IPS-15b (cell line): ENCODE results near the gene GRB7.

Experiments used
- H3K27me3 ChIP-seq: one replicate; pipeline ENCODE4 v1.6.1; 2013; ENCODE audit warnings: low read length; ENCODE audit not compliant: control insufficient read depth, insufficient read depth
- H3K36me3 ChIP-seq: one replicate; pipeline ENCODE4 v1.6.1; 2013; ENCODE audit warnings: low read length; ENCODE audit not compliant: control insufficient read depth, insufficient read depth
- H3K4me1 ChIP-seq: one replicate; pipeline ENCODE4 v1.6.1; 2013; ENCODE audit warnings: mild to moderate bottlenecking, low read length; ENCODE audit not compliant: control insufficient read depth, insufficient read depth
- H3K4me3 ChIP-seq: one replicate; pipeline ENCODE4 v1.5.1; 2013; ENCODE audit warnings: low read depth, low read length
- H3K9ac ChIP-seq: one replicate; pipeline ENCODE4 v1.6.1; 2013; ENCODE audit warnings: low read depth, mild to moderate bottlenecking, low read length
- H3K9me3 ChIP-seq: one replicate; pipeline ENCODE4 v1.6.1; 2013; ENCODE audit warnings: mild to moderate bottlenecking, low read length; ENCODE audit not compliant: control insufficient read depth, insufficient read depth

The GRB7 gene

GRCh38 chr17:39772987-39773934 is 35.5 kb downstream of the GRB7 start:
- no peaks in the 10 kb centered on the region for H3K36me3 ChIP-seq
- H3K4me1 ChIP-seq: no peaks in the 10 kb centered on the region
- no peak overlapping the region for H3K4me3 ChIP-seq
- H3K9ac ChIP-seq: no peak overlapping the region
- H3K27me3 ChIP-seq: no peaks in the 10 kb centered on the region
- no peaks in the 10 kb centered on the region for H3K9me3 ChIP-seq

- H3K36me3 ChIP-seq: no peaks in the 10 kb centered on the region
- no peaks in the 10 kb centered on the region for H3K4me1 ChIP-seq
- no peaks in the 10 kb centered on the region for H3K27me3 ChIP-seq
- H3K9me3 ChIP-seq: no peaks in the 10 kb centered on the region
- no peak overlapping the region for H3K4me3 ChIP-seq
- no peak overlapping the region for H3K9ac ChIP-seq
Observed at GRCh38 chr17:39774047-39774446, 36.3 kb downstream of the GRB7 start.

- Histone ChIP-seq H3K4me1 (no peaks in the 10 kb centered on the region), H3K4me3 (no peak overlapping the region), H3K9me3 (no peaks in the 10 kb centered on the region), H3K9ac (no peak overlapping the region), H3K27me3 (no peaks in the 10 kb centered on the region), H3K36me3 (no peaks in the 10 kb centered on the region)
Observed at GRCh38 chr17:39775031-39775430, 37.3 kb downstream of the GRB7 start.

- Histone ChIP-seq H3K9ac (no peak overlapping the region), H3K4me3 (no peak overlapping the region), H3K36me3 (no peaks in the 10 kb centered on the region), H3K4me1 (no peaks in the 10 kb centered on the region), H3K9me3 (no peaks in the 10 kb centered on the region), H3K27me3 (no peaks in the 10 kb centered on the region)
Observed at GRCh38 chr17:39776252-39776651, 38.5 kb downstream of the GRB7 start.

- Histone ChIP-seq H3K4me1 (no peaks in the 10 kb centered on the region), H3K9ac (no peak overlapping the region), H3K36me3 (no peaks in the 10 kb centered on the region), H3K27me3 (no peaks in the 10 kb centered on the region), H3K4me3 (no peak overlapping the region), H3K9me3 (no peaks in the 10 kb centered on the region)
Observed at GRCh38 chr17:39777534-39778365, 40.0 kb downstream of the GRB7 start.

- no peaks in the 10 kb centered on the region for H3K27me3 ChIP-seq
- no peaks in the 10 kb centered on the region for H3K36me3 ChIP-seq
- no peaks in the 10 kb centered on the region for H3K9me3 ChIP-seq
- no peaks in the 10 kb centered on the region for H3K4me1 ChIP-seq
- no peak overlapping the region for H3K9ac ChIP-seq
- H3K4me3 ChIP-seq: no peak overlapping the region
Observed at GRCh38 chr17:39781031-39781860, 43.5 kb downstream of the GRB7 start.

- Histone ChIP-seq H3K27me3 (no peaks in the 10 kb centered on the region), H3K4me1 (no peaks in the 10 kb centered on the region), H3K36me3 (no peaks in the 10 kb centered on the region), H3K4me3 (no peak overlapping the region), H3K9ac (no peak overlapping the region), H3K9me3 (no peaks in the 10 kb centered on the region)
Observed at GRCh38 chr17:39781861-39782213, 44.1 kb downstream of the GRB7 start.

DNA sequence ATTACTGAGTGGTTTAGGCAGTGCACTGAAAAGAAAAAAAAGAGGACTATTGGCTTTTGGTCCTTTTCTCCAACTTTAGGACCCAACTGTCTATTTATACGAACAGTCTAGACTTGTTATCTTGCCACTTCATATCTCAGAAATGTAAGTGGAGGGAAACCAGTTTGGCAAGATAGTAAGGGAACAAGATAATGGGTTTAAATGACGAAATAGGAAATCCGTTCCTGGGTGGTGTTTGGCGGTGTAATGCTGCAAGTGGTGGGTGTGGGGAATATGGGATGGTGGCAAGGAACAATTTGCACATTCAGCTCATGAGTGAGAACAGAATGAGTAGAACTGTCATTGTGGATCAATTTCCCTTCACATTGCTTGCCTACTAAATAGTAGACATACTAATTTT is 44.7 kb downstream of the GRB7 start:
- no peaks in the 10 kb centered on the region for H3K9me3 ChIP-seq
- H3K4me3 ChIP-seq: no peak overlapping the region
- no peaks in the 10 kb centered on the region for H3K36me3 ChIP-seq
- H3K9ac ChIP-seq: no peak overlapping the region
- no peaks in the 10 kb centered on the region for H3K27me3 ChIP-seq
- H3K4me1 ChIP-seq: no peaks in the 10 kb centered on the region

DNA sequence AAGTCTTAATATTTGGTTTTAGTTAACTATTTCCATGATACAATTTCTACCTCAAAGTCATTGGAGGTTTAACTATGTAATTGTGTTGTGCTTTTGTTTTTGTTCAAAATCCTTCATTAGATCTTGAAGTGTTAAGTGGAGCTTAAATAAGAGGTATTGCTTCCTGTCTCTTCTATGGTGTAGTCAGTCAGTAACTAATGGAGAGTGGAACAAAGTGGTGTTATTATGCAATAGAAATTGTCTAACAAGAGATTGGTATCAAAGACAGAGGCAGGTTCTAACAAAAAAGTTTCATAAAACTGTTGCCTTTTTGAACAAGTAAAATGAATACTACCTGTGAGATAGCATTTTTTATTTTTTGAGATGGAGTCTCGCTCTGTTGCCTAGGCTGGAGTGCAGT is 45.2 kb downstream of the GRB7 start:
- Histone ChIP-seq H3K27me3 (no peaks in the 10 kb centered on the region), H3K9me3 (no peaks in the 10 kb centered on the region), H3K4me1 (no peaks in the 10 kb centered on the region), H3K4me3 (no peak overlapping the region), H3K9ac (no peak overlapping the region), H3K36me3 (no peaks in the 10 kb centered on the region)

- Histone ChIP-seq H3K36me3 (no peaks in the 10 kb centered on the region), H3K4me1 (peaks cover 4% of the 10 kb centered on the region), H3K9ac (no peak overlapping the region), H3K4me3 (no peak overlapping the region), H3K27me3 (no peaks in the 10 kb centered on the region), H3K9me3 (no peaks in the 10 kb centered on the region)
Observed at GRCh38 chr17:39787041-39787440, 49.3 kb downstream of the GRB7 start.

DNA sequence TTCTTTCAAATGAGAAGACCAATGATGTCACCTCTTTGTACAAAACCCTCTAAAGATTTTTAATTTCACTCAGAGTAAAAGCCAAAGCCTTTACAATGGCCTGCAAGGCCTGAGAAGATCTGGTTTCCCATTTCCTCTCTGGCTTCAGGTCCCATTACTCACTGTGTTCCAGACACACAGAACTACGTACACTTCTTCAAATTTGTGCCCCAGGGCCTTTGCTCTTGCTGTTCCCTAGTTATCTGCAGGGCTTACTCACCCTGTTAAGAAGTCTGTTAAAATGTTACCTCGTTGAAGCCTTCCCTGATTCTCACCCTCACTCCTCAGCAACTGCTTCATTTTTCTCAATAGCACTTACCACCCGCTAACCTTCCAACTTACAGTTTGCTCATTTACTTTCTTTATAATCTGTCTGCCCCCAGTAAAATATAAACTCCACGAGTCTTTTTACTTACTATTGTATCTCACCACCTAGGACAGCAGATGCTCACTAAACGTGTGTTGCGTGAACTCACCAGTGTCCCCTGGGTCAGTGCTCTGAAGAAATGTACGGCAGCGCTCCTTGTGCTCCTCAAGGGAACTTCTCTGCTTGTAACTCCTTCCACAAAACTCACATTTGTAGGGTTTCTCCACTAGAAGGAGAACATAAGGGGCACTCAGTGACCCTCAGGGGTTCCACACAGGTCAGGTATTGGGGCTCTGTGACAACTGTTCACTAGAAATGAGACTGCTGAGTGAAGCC is 50.2 kb downstream of the GRB7 start:
- Histone ChIP-seq H3K4me1 (peaks cover 4% of the 10 kb centered on the region), H3K9me3 (no peaks in the 10 kb centered on the region), H3K4me3 (no peak overlapping the region), H3K27me3 (no peaks in the 10 kb centered on the region), H3K9ac (no peak overlapping the region), H3K36me3 (no peaks in the 10 kb centered on the region)
